ENCODE measurements around the gene SPRR2F. TPM values are rescaled to one million over a fixed set of nuclear protein-coding genes. Genes with fewer than 3 reads are reported as not detected.
"Not testable (repeated sequence)": the region's sequence is repeated elsewhere in the genome, so short reads cannot be mapped to it uniquely, and the experiment has no call there.

SPRR2F gene
- not detected for total RNA-seq
- long read RNA-seq, result 0 reads

GRCh38 chr1:153113416-153113815, at the start of gene SPRR2F:
Gene SPRR2F, minus strand, starts transcription at chr1:153113516. Its CDS starts 783 bp downstream, at chr1:153112733.
- intact Hi-C loops (cut with DNase I, micrococcal nuclease), result no loop called here
- DNase-seq (no peak), ATAC-seq (no peak)

GRCh38 chr1:153155541-153155940, 42.2 kb upstream of the SPRR2F start:
- ATAC-seq, result no peak
- intact Hi-C loops (cut with DNase I, micrococcal nuclease), result no loop called here
- DNase-seq, result no peak

- DNase-seq (no peak), ATAC-seq (no peak)
- intact Hi-C loops (cut with DNase I, micrococcal nuclease), result no loop called here
These were observed 39.2 kb upstream of the SPRR2F start for GRCh38 chr1:153152481-153152880.

GRCh38 chr1:153150846-153151245, 37.5 kb upstream of the SPRR2F start, which contains the start of gene SPRR2G:
Gene SPRR2G, minus strand, starts transcription at chr1:153150890. Its CDS starts 780 bp downstream, at chr1:153150110.
- ATAC-seq, result no peak
- intact Hi-C loops (cut with DNase I, micrococcal nuclease), result no loop called here
- no peak for DNase-seq

GRCh38 chr1:153141377-153141776, 28.1 kb upstream of the SPRR2F start:
- intact Hi-C loops (cut with DNase I, micrococcal nuclease), result no loop called here
- no peak for DNase-seq
- ATAC-seq, result no peak

- ATAC-seq (no peak), DNase-seq (no peak)
- intact Hi-C loops (cut with DNase I, micrococcal nuclease), result no loop called here
These were observed 27.2 kb upstream of the SPRR2F start for GRCh38 chr1:153140484-153140883.

- no peak for ATAC-seq
- DNase-seq, result no peak
- intact Hi-C loops (cut with DNase I, micrococcal nuclease), result no loop called here
These were observed 20.4 kb upstream of the SPRR2F start for GRCh38 chr1:153133743-153134142.

- DNase-seq (no peak), ATAC-seq (no peak)
- intact Hi-C loops (cut with DNase I, micrococcal nuclease), result no loop called here
These were observed 20.0 kb upstream of the SPRR2F start for GRCh38 chr1:153133267-153133666.

- ATAC-seq; intact Hi-C loops (cut with DNase I, micrococcal nuclease); DNase-seq: not testable (repeated sequence)
These were observed 15.4 kb upstream of the SPRR2F start for GRCh38 chr1:153128688-153129087.

GRCh38 chr1:153127296-153127695, 14.0 kb upstream of the SPRR2F start:
- no peak for ATAC-seq
- intact Hi-C loops (cut with DNase I, micrococcal nuclease), result no loop called here
- DNase-seq, result no peak

- DNase-seq (no peak), ATAC-seq (no peak)
- intact Hi-C loops (cut with DNase I, micrococcal nuclease), result no loop called here
These were observed 12.2 kb upstream of the SPRR2F start for GRCh38 chr1:153125536-153125935.

GRCh38 chr1:153123793-153124192, 10.5 kb upstream of the SPRR2F start:
- DNase-seq; intact Hi-C loops (cut with DNase I, micrococcal nuclease); ATAC-seq: not testable (repeated sequence)

GRCh38 chr1:153122831-153123421, 9.6 kb upstream of the SPRR2F start:
- intact Hi-C loops (cut with DNase I, micrococcal nuclease), result no loop called here
- no peak for DNase-seq
- no peak for ATAC-seq

- no peak for ATAC-seq
These were observed 7.6 kb upstream of the SPRR2F start for GRCh38 chr1:153120945-153121344.

GRCh38 chr1:153119491-153119971, 6.2 kb upstream of the SPRR2F start:
- ATAC-seq, result no peak
- intact Hi-C loops (cut with DNase I, micrococcal nuclease), result no loop called here
- no peak for DNase-seq

More at GRCh38 chr1:153120945-153121344, 7.6 kb upstream of the SPRR2F start:
- no peak for DNase-seq
- intact Hi-C loops (cut with DNase I, micrococcal nuclease), result no loop called here

GRCh38 chr1:153115264-153115663, 1.9 kb upstream of the SPRR2F start:
- intact Hi-C loops (cut with DNase I, micrococcal nuclease); ATAC-seq; DNase-seq: not testable (repeated sequence)

GRCh38 chr1:153112454-153112853, 862 bp downstream of the SPRR2F start:
- DNase-seq; intact Hi-C loops (cut with DNase I, micrococcal nuclease); ATAC-seq: not testable (repeated sequence)

- no peak for DNase-seq
- intact Hi-C loops (cut with DNase I, micrococcal nuclease), result no loop called here
- ATAC-seq, result no peak
These were observed 13.1 kb downstream of the SPRR2F start for GRCh38 chr1:153100245-153100644.

- DNase-seq (no peak), ATAC-seq (no peak)
- intact Hi-C loops (cut with DNase I, micrococcal nuclease), result no loop called here
These were observed 13.8 kb downstream of the SPRR2F start for GRCh38 chr1:153099461-153100045.

- ATAC-seq (no peak), DNase-seq (no peak)
- intact Hi-C loops (cut with DNase I, micrococcal nuclease), result no loop called here
These were observed 17.6 kb downstream of the SPRR2F start for GRCh38 chr1:153095764-153096163.

- no peak for ATAC-seq
- intact Hi-C loops (cut with DNase I, micrococcal nuclease), result no loop called here
- no peak for DNase-seq
These were observed 18.9 kb downstream of the SPRR2F start, which contains the start of gene SPRR2E for GRCh38 chr1:153094426-153094825. Gene SPRR2E, minus strand, starts transcription at chr1:153094526. Its CDS starts 775 bp downstream, at chr1:153093751.
